GM12878 (cell line): ENCODE data around the gene DNASE1L3.

Experiments used
- EP300 ChIP-seq, 2 experiments: fragments of 150-350 bp in 1 of 2; IDR thresholded peaks; 2 replicates each; pipeline ENCODE4 v1.6.1; 2011 to 2012; ENCODE audit warnings: low read depth in 2 of 2, low read length in 2 of 2, borderline replicate concordance in 1 of 2, improper control_type of control experiment in 1 of 2, inconsistent platforms in 1 of 2; ENCODE audit not compliant: control insufficient read depth in 1 of 2
- JUNB ChIP-seq: IDR thresholded peaks from 2 replicates; pipeline ENCODE4 v1.6.1; 2016; ENCODE audit warnings: antibody characterized with exemption, mild to moderate bottlenecking
- POLR2A ChIP-seq: IDR thresholded peaks from 2 replicates; pipeline ENCODE4 v1.6.1; 2011; ENCODE audit warnings: low read depth, mild to moderate bottlenecking, low read length
- SMAD1 ChIP-seq: fragments of 450-650 bp; IDR thresholded peaks from 2 replicates; pipeline ENCODE4 v1.6.1; 2018; ENCODE audit warnings: mild to moderate bottlenecking, low read depth; ENCODE audit not compliant: partially characterized antibody
- SMAD5 ChIP-seq: IDR thresholded peaks from 2 replicates; pipeline ENCODE4 v1.6.1; 2016; ENCODE audit warnings: antibody characterized with exemption, low read depth

DNA sequence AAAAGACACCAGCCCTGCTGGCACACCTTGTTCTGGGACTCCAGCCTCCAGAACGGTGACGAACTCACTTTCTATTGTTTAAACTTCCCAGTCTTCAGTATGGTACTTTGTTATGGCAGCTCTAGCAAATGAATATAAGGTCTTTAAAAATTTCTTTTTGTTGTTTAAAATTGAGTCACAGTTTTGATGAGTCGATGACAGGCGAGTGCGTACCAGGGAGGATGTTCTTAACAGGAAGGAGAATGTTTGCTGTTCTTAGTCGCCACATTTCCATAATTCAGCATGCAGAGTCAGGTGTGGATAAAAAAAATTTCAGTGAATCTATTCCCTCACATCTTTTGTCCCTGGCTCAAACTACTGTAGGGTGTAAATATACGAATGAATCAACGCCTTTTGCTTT lies 12.4 kb downstream of the DNASE1L3 start:
- no peak for TF ChIP-seq JUNB
- no peak for TF ChIP-seq POLR2A
- no peak for TF ChIP-seq SMAD5
- no peak for TF ChIP-seq SMAD1
- TF ChIP-seq EP300 (IDR thresholded peaks at IDR 0.05; ENCODE audit: borderline replicate concordance in 1 of 2, control insufficient read depth in 1 of 2, low read depth in 2 of 2, low read length in 2 of 2), result no peak
